OCI-M2 (cell line): ENCODE data around the gene RDH12.
"Not testable (repeated sequence)": the region's sequence is repeated elsewhere in the genome, so short reads cannot be mapped to it uniquely, and the experiment has no call there.

ENCODE experiments used
- DNase-seq: peaks from one replicate; lab custom pipeline; 2025; ENCODE audit not compliant: unreplicated experiment; lab: John Stamatoyannopoulos, UW

RDH12 gene

DNA sequence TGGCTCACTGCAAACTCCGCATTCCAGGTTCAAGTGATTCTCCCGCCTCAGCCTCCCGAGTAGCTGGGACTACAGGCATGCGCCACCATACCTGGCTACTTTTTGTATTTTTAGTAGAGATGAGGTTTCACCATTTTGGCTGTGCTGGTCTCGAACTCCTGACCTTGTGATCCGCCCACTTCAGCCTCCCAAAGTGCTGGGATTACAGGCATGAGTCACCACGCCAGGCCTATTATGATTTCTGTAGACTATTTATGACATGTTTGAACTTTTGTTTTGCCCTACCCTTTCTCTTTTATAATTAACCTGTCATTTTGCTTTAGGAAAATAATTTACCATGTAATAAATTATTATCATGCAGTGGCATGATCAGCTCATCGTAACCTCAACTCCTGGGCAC lies at the start of gene RDH12:
Gene RDH12, plus strand, starts transcription at position 395 of the 400 bp plus-strand sequence. CDS start 20,757 bp downstream, outside the sequence.
- not testable (repeated sequence) for DNase-seq

DNA sequence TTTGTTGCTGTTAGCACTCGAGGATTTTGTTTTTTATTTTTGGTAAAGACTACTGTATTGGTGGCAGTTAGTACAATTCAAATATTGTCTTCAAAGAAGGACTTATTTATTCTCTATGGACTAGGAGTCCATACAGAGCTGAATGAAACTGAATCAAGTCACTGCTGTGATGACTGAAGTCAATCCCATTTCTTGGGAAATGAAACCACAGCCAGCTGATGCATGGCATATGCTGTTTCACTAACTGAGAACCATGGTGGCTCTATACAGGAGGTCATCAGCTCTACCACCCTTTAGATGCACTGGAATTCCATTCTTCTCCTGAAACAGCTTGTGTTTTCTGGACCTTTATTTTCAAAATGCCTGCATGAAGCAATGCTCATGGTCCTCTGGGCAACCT lies 49.5 kb upstream of the RDH12 start:
- no peak for DNase-seq

DNA sequence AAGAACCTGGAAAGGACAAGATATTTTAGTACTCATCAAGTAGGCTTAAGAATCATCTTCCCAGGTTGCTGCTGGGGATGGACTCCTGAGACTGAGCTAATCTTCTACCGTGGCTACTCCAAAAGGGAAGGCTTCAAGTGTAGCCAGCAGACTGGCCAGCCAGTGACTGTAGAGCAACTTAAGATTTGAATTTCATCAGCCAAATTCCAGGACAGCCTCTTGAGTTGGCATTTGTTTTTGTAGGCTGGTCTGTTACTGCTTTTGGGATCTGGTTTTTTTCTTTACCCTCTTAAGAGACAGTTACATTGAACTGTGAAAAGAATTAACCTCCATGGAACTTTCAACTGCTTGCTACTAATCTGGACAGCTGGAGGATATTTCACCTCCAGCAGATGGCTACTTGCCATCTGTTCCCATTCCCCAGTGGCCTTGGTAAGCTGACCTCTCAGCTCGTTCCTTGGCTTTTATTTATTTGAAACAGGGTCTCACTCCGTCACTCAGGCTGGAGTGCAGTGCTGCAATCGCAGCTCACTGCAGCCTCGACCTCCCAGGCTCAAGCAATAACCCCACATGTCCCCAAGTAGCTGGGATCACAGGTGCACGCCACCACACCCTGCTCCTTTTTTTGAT lies 47.9 kb upstream of the RDH12 start:
- DNase-seq = no peak

DNA sequence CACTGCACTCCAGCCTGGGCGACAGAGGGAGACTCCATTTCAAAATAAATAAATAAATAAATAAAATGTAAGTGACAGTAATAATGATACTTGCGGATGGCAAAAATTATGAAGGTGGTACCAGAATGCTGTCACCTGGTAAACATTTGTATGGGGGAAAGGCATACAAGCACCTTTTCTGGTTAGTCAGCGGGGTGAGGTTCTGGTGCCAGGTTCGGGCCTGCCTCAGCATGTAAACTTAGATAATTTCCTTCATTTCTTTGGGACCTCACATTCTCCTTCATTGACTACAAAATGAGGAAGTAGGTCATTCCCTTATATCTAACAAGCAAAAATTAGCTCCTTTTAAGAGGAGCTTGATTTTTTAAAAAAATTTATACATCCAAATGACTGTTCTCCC lies 38.1 kb upstream of the RDH12 start:
- no peak for DNase-seq

DNA sequence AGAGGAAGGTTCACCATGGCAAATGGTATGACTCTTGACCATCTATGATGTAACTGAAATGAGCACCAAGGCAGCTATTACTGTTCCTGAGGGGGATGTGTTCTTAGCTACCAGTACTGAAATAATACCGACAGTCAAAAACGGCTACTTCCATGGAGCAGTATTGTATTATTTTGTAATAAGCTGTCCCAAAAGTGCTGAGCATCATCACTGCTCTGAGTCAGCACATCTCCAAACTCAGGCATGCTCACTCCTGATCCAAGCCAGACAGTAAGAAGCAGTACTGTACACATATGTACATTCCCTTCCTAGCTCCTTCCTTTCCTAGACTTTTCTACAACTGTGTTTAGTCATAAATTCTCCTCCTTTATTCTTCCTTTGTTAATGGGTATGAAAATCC lies 35.8 kb upstream of the RDH12 start:
- DNase-seq = no peak

DNA sequence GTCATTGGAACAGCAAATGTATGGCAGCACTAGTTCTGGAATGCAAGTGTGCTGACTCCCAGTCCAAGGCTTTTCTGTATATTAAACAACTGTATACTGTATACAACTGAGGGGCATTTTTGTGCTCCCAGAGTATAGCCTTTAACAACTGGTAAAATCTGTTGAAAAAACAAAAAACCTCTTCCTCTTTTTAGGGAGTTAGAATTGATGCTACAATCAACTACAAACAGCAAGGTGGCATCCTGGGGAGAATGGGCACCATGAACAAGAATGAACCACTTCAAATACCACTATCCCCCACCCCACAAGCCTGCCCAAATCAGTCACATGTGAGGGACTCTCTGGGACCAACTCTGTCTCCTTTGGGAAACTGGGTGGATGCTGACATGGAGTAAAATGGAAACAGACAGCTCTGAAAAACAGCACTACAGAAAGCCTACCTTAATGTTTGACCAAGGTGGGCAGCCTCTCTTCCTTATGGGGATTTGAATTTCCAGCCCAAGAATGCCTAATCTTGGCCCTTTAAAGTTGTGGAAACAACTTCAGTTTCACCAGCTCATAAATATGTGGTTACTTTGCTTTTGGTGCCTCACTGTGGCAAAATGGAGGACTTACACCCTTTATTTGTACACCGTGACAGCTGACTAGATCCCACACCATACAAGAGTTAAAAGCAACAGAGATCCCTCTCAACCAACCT lies 34.8 kb upstream of the RDH12 start:
- no peak for DNase-seq

DNA sequence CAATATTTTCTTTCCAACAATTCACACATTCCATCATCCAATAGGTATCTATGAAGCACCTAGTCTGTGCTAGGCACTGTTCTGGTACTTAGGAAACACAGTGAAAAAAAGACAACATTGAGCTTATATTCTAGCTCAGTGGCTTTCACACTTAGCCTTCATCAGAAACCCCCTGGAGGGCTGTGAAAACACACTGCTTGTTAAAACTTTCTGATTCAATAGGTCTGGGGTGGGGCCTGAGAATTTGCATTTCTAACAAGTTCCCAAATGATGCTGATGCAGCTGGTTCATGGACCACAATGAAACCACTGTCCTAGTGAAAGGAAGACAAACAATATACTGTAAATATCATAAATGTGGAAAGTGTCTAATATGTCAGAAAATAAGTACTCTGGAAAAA lies 33.1 kb upstream of the RDH12 start:
- no peak for DNase-seq

DNA sequence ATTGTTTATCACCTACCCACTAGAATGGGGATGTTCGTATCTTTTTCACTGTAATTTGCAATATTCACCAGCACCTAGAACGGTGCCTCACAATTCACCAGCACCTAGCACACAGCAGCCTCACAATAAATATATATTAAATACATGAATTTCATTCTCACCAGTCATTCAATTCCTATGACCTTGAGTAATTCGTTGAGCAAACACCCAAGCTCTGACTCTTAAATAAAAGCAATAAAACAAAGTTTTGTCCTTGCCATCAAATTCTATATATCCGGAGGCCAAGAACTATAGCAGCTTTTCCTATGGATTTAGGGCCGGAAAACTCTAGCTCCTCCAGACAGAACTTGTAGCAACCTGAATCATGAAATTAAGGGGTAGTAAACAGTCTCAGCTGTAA lies 28.2 kb upstream of the RDH12 start:
- no peak for DNase-seq

DNA sequence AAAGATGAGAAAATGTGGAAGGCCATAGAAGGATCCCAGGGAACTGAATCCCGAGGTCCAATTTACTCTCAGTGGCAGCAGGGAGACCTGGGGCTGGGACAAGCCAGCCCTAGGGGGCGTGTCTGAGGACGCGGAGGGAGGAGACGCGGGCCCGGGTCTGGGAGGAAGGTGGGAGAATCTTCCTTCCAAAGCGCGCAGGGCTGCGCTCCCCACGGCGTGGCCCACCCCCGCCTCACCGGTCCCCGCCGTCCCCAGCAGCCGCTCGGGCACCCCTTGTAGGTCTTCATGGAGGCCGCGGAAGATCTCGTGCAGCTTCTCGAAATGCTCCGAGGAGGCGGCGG lies 27.6 kb upstream of the RDH12 start:
- DNase-seq = no peak

DNA sequence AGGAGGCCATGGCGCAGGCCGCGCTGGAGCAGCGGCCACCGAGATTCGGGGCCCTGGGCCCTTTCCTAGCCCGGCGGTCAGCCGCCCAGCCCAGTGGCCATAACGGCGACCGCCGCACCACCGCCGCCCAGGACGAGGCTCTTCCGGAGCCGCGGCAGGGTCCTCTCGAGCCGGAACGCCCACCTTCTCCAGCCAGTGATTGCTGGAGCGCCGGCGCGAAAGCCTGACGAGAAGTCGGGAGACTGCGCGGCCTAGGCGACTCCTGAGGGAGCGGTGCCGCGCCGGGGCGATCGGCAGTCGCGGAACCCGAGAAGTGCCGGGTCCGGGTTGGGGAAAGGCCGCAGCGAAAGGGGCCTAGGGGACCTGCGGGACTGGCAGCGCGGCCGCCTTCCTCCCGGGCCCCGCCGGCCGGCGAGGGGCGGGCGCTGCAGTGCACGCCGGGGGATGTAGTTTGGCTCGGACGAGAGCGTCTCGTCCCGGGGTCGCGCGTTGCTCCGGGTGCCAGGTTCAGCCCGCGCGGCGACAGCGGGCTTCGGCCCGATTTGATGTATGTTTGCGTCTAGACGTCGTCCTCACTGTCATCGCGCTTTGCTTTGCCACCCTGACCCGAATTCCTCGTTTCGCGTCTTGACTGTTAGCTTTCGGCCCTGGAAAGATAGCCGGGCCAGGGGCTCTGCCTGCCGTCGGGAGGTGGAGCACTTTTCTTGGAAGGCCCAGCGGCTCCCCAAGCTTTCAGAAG lies 27.0 kb upstream of the RDH12 start, which contains the start of gene VTI1B:
Gene VTI1B, minus strand, starts transcription at position 153 of the 739 bp plus-strand sequence. Its CDS starts 143 bp downstream, at position 10.
- peak; percentile 77 for DNase-seq

DNA sequence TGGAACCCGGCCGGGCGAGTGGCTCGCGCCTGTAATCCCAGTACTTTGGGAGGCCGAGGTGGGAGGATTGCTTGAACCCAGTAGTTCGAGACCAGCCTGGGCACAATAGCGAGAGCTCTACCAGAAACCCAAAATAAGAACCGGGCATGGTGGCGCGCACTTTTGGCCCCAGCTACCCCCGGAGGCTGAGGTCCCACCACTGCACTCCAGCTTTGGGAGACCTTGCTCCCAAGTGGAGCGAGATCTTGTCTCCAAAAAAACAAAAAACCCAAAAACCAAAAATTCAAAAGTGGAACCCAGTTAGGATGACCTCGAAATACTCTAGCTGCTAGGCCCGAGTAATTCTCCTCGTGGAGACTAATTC lies 26.5 kb upstream of the RDH12 start:
- DNase-seq = no peak

DNA sequence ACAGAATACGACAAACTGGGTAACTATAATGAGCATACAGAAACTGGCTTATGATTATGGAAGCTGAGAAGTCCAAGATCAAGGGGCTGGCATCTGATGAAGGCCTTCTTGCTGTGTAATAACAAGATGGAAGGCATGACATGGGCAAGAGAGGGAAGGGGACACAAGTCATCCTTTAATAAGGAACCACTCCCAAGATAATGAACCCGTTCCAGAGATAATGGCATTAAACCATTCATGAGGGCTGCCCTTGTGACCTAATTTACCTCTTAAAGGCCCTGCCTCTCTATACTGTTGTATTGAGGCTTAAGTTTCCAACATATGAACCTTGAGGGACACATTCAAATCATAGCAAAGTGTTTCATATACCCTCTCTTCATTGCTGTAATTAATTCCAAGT lies 22.7 kb upstream of the RDH12 start:
- DNase-seq = no peak

DNA sequence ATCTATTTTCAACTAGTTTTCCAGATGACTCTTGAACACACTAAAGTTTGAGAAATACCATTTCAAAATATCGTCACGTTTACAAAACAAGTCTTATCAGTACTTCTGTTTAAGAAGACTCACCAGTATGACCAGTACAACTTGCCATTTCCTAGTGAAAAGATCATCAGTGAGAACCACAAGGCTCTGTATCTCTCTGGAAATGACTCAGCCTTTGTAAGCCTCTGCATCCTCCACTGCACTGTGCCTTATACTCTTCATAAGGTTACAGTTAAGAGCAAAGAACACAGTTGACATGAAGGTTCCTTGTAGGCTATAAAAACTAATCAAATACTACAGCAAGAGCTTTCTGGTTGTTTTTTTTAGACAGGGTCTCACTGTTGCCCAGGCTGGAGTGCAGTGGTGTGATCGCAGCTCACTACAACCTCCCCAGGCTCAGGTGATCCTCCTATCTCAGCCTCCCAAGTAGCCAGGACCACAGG lies 21.5 kb upstream of the RDH12 start:
- DNase-seq = peak; percentile 81

DNA sequence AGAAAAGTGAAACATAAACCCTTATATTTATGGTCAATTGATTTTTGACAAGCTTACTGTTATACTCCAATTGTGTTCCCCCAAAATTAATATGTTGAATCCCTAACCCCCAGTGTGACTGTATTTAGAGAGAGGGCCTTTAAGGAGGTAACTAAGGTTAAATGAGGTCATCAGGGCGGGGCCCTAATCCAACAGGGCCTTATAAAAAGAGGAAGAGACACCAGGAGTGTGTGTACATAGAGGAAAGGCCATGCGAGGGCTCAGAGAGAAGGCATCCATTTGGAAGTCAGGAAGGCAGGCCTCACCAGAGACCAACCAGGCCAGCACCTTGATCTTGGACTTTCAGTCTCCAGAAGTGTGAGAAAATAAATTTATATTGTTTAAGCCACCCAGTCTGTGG lies 20.7 kb upstream of the RDH12 start:
- no peak for DNase-seq

DNA sequence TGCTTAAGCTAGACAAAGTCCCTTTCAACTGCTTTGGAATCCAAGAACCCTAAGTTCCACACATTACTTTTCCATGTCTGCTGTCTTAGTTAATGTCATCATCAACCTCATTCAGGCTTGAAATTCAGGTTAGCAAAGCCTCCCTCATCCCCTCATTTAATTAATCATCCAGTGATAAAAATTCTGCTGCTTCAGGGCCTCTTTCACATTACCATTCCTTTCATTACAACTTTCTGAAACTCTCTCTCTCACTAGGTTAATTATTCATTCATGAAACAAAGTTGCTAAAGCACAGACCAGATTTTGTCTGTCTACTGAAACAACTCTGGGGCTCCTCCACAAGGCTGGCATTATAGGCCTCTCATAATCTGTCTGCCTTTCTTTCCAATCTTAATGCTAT lies 17.8 kb upstream of the RDH12 start:
- DNase-seq = no peak

DNA sequence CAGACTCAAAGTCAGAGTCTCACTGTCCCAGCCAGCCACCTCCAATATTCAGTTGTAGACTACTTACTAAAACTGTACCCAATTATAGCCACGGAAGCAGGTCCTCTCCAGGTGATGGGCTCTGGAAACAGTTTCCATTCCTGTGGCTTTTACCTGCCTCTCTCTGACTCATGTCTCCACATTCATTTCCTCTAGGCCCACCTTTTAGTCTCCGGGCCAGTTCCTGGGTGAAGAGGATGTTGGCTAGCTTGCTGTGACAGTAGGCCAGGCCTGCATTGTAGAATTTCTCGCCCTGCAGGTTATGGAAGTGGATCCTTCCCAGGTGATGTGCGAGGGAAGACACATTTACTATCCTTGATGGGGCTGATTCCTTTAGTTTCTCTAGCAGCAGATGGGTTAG lies 11.7 kb upstream of the RDH12 start:
- DNase-seq = no peak

DNA sequence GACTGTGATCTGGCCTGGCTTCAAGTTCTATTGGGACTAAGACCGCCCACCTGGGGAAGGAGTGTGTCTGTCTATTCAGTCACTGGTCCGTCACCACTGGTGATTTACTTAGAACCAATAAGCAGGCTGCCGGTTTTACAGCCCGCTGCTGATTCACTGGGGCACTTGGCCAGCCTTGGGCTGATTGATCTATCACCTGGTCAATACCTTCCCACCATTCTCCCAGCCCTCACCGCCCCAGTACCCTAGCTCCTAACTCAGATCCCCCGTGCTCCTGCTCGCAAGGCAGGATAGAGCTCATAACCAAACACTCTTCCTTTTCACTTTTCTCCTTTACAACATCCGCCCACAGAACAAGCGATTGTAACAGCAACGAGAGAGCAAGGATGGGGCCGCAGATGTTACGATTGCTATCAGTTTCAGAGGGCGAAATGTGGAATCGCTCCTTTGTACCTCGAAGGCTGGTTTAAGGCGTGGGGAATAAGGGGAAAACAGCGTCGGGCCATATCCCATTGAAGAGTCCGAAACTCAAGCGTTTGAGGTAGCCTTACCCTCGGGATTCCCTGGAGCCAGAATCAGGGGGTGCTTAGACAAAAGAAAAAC lies 6.8 kb upstream of the RDH12 start:
- peak; percentile 63 for DNase-seq

DNA sequence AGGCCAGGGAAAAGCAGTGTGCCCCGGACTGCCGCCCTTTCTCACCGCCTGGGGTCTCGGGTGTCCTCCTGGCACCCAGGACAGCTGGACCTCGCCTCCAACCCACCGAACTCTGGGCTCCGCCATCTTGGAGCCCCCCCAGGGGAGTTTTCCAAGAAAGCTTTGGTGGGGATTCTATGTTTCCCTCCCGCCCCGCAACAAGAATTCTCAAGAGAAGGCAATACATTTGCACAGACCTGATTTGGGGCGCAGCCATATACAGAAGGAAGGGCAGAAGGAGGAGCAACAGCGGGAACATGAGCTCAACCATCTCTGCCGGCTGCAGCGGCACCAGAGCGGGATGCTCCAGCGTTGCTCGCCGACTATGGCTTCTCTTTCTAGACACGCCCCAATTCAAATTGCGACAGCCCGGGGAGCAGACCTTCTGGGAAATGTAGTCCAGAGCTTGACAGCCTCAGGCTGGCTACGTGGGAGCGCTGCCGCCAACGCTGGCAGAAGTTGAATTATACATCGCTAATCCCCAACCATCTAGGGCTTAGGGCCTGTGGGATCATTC lies 6.2 kb upstream of the RDH12 start, which contains the start of gene RDH11:
Gene RDH11, minus strand, starts transcription at position 371 of the 556 bp plus-strand sequence. Its CDS starts 61 bp downstream, at position 310.
- DNase-seq = peak; percentile 78

DNA sequence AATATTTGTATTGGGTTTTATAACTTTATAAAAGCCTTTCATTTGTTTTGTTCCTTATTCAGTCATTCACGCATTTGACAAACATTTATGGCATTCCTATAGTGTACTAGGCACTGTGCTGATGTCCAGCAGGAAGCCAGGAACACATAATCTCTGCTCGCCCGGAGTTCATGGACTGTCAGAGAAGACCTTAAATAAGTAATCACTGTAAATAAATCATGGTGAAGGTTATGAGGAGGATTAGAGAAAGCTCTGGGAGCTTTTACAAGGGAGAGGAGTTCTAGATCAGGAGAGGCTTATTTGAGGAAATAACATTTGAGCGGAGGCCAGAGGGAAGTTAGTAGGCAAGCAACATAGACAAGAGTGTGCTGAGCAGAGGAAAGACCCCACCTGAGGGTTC lies 4.7 kb upstream of the RDH12 start:
- DNase-seq = no peak

DNA sequence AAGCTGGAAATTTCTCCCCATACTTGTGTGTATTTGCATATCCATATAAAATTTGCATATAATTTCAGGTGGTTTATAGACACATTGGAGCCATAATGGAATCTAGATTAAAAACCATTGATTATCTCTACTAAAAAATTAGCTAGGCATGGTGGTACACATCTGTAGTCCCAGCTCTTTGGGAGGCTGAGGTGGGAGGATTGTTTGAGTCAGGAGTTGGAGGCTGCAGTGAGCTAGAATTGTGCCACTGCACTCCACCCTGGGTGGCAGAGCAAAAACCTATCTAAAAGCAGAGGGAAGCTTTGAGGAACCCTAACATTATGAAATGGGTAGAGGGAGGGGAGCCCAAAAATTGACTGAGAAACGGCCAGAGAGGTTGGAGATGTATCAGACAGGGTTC lies 3.5 kb upstream of the RDH12 start:
- DNase-seq = no peak

DNA sequence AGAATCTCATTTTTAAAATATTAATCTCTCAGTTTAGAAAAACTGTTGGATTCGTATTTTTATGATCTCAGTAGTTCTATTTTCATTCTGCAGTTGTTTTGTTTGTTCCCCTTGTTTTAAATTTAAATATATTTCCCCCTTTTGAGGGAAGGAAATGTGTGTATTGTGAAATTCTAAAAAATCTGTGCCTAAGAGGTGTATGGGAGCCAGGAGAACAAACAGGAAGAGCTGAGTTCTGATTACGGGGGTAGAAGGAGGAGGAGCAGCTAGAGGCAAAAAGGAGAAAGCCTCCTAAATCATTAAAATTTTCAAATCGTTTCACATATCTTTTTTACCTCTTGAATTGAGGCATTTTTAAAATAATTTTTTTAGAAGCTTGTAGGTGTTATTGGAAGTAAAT lies 2.3 kb downstream of the RDH12 start:
- DNase-seq = no peak
